ENCODE results near the gene SLC5A11. TPM values are rescaled to one million over a fixed set of nuclear protein-coding genes. Genes with fewer than 3 reads are reported as not detected.

Gene SLC5A11
- total RNA-seq, 1 experiment from 2014 or later, result not detected

- TF ChIP-seq NR3C1 (CRISPR knock-in tag; conservative IDR thresholded peaks at IDR 0.05; ENCODE audit: low read depth), result no peak
Measured at GRCh38 chr16:24849641-24850040, 3.9 kb downstream of the SLC5A11 start (continued).

DNA sequence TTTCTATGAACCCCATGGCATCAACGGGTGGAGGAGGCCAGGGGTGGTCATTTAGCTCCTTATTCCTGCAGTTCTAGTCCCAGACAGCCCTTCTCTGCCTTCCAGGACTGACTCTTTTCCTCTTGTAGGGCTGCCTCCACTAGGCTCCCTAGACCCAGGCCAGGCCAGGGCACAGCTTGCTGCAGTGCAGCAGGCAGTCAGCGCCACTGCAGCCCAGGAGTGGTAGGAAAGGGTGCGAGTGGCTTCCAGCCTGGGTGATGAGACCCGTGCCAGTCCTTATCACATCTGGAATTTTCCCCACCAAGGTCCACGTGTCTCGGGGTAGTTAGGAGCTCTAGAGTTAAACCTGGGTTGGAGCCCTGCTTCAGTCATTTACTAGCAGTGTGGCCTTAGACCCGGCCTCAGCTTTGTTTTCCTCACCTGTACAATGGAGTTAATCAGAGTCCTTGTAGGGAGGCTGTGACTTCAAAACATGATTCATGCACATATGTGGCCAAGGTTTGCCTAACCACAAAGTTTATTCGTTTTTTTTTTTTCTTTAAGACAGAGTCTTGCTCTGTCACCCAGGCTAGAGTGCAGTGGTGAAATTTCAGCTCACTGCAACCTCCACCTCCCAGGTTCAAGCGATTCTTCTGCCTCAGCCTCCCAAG, 4.7 kb downstream of the SLC5A11 start:
- H3K27ac Mint-ChIP-seq, result no peak overlapping the region
- no peaks in the 10 kb centered on the region for H3K9me3 Mint-ChIP-seq
- no peak for TF ChIP-seq E2F4 (CRISPR knock-in tag; IDR thresholded peaks at IDR 0.05; ENCODE audit: borderline replicate concordance, low read depth)
- TF ChIP-seq ZNF121 (CRISPR knock-in tag; IDR thresholded peaks at IDR 0.05), result no peak
- no peak for TF ChIP-seq ZBTB43 (CRISPR knock-in tag; IDR thresholded peaks at IDR 0.05)
- no peak for TF ChIP-seq GRHL2 (CRISPR knock-in tag; IDR thresholded peaks at IDR 0.05; ENCODE audit: insufficient replicate concordance, severe bottlenecking)
- TF ChIP-seq, protein P1, sequence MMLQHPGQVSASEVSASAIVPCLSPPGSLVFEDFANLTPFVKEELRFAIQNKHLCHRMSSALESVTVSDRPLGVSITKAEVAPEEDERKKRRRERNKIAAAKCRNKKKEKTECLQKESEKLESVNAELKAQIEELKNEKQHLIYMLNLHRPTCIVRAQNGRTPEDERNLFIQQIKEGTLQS (CRISPR knock-in tag; conservative IDR thresholded peaks at IDR 0.05), result no peak
- TF ChIP-seq ZNF396 (CRISPR knock-in tag; IDR thresholded peaks at IDR 0.05; ENCODE audit: borderline replicate concordance), result no peak
- TF ChIP-seq SP1 (CRISPR knock-in tag; conservative IDR thresholded peaks at IDR 0.05), result no peak
- TF ChIP-seq HMGA2 (CRISPR knock-in tag; IDR thresholded peaks at IDR 0.05), result no peak
- no peak for TF ChIP-seq ZNF263 (CRISPR knock-in tag; IDR thresholded peaks at IDR 0.05; ENCODE audit: low read depth)
- no peak for TF ChIP-seq JUN (CRISPR knock-in tag; IDR thresholded peaks at IDR 0.05)
- TF ChIP-seq, protein P2, sequence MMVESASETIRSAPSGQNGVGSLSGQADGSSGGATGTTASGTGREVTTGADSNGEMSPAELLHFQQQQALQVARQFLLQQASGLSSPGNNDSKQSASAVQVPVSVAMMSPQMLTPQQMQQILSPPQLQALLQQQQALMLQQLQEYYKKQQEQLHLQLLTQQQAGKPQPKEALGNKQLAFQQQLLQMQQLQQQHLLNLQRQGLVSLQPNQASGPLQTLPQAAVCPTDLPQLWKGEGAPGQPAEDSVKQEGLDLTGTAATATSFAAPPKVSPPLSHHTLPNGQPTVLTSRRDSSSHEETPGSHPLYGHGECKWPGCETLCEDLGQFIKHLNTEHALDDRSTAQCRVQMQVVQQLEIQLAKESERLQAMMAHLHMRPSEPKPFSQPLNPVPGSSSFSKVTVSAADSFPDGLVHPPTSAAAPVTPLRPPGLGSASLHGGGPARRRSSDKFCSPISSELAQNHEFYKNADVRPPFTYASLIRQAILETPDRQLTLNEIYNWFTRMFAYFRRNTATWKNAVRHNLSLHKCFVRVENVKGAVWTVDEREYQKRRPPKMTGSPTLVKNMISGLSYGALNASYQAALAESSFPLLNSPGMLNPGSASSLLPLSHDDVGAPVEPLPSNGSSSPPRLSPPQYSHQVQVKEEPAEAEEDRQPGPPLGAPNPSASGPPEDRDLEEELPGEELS (CRISPR knock-in tag; IDR thresholded peaks at IDR 0.05), result no peak
- TF ChIP-seq ETV6 (CRISPR knock-in tag; IDR thresholded peaks at IDR 0.05), result no peak
- TF ChIP-seq SOX15 (CRISPR knock-in tag; IDR thresholded peaks at IDR 0.05), result no peak
- no peak for TF ChIP-seq ZNF281 (CRISPR knock-in tag; IDR thresholded peaks at IDR 0.05)
- TF ChIP-seq MXD4 (CRISPR knock-in tag; IDR thresholded peaks at IDR 0.05; ENCODE audit: borderline replicate concordance), result no peak
- ATAC-seq, result no peak
- no peak for DNase-seq (ENCODE audit: low spot score)
- H3K4me3 Mint-ChIP-seq, result no peak overlapping the region
- POLR2A ChIA-PET, result no interaction called here
- H3K27me3 Mint-ChIP-seq (ENCODE audit: low read depth), result no peaks in the 10 kb centered on the region
- CTCF ChIA-PET, result interaction anchor here (0.6 to 1.0 kb wide), 2 partner anchors 16 to 266 kb away, joined by 5 read pairs; no protein-coding TSS in a partner anchor
- no peaks in the 10 kb centered on the region for H3K36me3 Mint-ChIP-seq
- H3K4me1 Mint-ChIP-seq, result no peaks in the 10 kb centered on the region

DNA sequence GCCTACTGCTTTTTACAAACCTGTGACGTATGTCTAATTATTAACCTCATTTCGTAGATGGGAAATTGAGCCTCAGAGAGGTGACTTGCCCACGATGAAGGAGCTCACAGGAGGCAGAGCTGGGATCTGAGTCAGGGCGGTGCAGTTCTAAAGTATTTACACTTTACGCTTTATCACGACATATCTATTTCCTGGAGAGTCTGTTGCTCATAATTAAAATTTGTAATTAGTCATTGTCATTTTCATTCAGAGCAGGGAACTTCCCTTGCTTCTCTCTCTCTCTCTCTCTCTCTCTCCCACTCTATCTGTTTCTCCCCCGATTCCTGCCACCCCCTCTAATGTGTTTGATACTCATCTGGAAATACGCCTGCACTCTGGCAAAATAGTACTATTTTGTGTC, 5.9 kb downstream of the SLC5A11 start:
- DNase-seq (ENCODE audit: low spot score), result no peak
- no peak for ATAC-seq
- H3K36me3 Mint-ChIP-seq, result no peaks in the 10 kb centered on the region
- no peaks in the 10 kb centered on the region for H3K27me3 Mint-ChIP-seq (ENCODE audit: low read depth)
- ChIA-PET CTCF (no interaction called here), POLR2A (no interaction called here)
- no peaks in the 10 kb centered on the region for H3K9me3 Mint-ChIP-seq
- H3K4me3 Mint-ChIP-seq, result no peak overlapping the region
- no peak overlapping the region for H3K27ac Mint-ChIP-seq
- no peaks in the 10 kb centered on the region for H3K4me1 Mint-ChIP-seq
- TF ChIP-seq TCF7 (CRISPR knock-in tag; IDR thresholded peaks at IDR 0.05; ENCODE audit: low read depth) (no peak), ZBTB21 (CRISPR knock-in tag; IDR thresholded peaks at IDR 0.05; ENCODE audit: borderline replicate concordance) (no peak), TEAD1 (CRISPR knock-in tag; IDR thresholded peaks at IDR 0.05) (no peak), NFYB (CRISPR knock-in tag; conservative IDR thresholded peaks at IDR 0.05; ENCODE audit: low read depth) (no peak), MLX (CRISPR knock-in tag; IDR thresholded peaks at IDR 0.05) (no peak)
- TF ChIP-seq, protein P3, sequence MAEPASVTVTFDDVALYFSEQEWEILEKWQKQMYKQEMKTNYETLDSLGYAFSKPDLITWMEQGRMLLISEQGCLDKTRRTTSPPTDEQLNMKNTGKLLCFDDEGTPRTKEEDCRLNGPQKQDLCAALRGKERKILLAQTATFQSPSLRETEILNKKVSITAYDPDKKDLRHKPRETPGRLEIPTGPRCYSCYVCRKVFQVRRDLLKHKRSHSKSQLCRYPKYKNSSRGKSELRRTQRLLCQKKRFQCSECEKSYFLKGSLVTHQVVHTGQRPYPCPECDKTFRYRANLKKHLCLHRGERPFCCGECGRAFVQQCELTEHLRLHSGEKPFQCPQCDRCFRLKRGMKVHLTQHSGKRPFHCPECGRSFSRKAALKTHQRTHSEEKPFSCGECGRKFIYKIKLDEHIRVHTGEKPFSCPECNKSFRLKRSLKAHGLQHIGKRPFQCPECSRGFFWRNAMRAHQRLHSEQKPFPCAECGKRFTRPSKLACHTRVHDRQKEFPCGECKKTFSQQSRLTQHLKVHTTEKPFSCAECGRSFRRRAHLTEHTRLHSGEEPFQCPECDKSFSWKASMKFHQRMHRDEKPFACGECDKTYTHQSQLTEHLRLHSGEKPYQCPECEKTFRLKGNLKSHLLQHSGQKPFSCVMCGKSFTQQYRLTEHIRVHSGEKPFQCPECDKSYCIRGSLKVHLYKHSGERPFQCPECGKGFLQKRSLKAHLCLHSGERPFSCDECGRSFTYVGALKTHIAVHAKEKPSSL (CRISPR knock-in tag; conservative IDR thresholded peaks at IDR 0.05), result no peak

Data from WTC11 (cell line).